Upper lobe of right lung (tissue), 1 donor: ENCODE results near the gene OR2G3. TPM values are rescaled to one million over a fixed set of nuclear protein-coding genes. Genes with fewer than 3 reads are reported as not detected.

ENCODE experiments used
- ATAC-seq: fragments of 200-7000 bp; cut with Tn5 transposase; one replicate; pipeline ENCODE4 v1.9.1; 2020; ENCODE audit warnings: mild to moderate bottlenecking, moderate library complexity
- DNase-seq: peaks from one replicate; pipeline ENCODE4 v3.0.0-alpha.2; 2020
- H3K27ac ChIP-seq: fragments of 200-600 bp; one replicate; pipeline ENCODE4 v1.8.0; 2022
- H3K27me3 ChIP-seq: fragments of 200-600 bp; one replicate; pipeline ENCODE4 v1.8.0; 2022; ENCODE audit warnings: mild to moderate bottlenecking
- H3K36me3 ChIP-seq: fragments of 200-600 bp; one replicate; pipeline ENCODE4 v1.8.0; 2022
- H3K4me1 ChIP-seq: fragments of 200-600 bp; one replicate; pipeline ENCODE4 v1.8.0; 2022
- H3K4me3 ChIP-seq: fragments of 200-600 bp; one replicate; pipeline ENCODE4 v1.8.0; 2022; ENCODE audit warnings: mild to moderate bottlenecking
- H3K9me3 ChIP-seq: fragments of 200-600 bp; one replicate; pipeline ENCODE4 v1.8.0; 2022
- intact Hi-C: fragments of 100-400 bp; cut with DNase I; formaldehyde crosslinking; loops from one replicate; pipeline ENCODE4 v1.11.0; 2022
- long read RNA-seq: library from polyadenylated mRNA; unstranded; transcript quantifications from one replicate; pipeline ENCODE4 v2.0.0, GENCODE V29; 2021
- total RNA-seq: library from RNA; stranded (reverse); fragmentation: NEBNext Ultra II Directional; extraction: Animal tissue kit (Norgen Biotek cat#: 25700); gene quantifications from one replicate; pipeline ENCODE4 v1.2.1, GENCODE V29; 2021
- TF ChIP-seq, protein P1 (sequence below): fragments of 200-600 bp; IDR thresholded peaks from one replicate; pipeline ENCODE4 v1.8.0; 2022; ENCODE audit warnings: antibody characterized with exemption
- donor health status: DM: no; HTN: yes; CAD: no; lungs with severe emphysema.

The OR2G3 gene
- total RNA-seq = not detected
- long read RNA-seq = 0 reads

DNA sequence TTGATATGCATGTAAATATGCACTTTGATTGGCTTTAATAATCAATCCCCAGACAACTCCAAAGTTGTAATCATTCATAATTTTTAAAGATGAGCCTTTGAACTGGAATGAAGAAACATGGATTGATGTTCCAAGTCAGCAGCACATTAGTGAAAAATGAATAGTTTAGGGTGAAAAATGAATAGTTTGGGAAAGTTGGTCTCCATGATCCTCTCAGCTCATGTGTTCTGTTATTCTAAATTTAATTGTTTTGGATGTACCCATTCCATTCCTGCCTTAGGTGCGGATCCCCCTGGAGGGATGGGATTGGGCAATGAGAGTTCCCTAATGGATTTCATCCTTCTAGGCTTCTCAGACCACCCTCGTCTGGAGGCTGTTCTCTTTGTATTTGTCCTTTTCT lies at the start of gene OR2G3:
TSS of gene OR2G3 (plus strand) at position 301 of the 400 bp plus-strand sequence. CDS start at position 301, 0 bp downstream.
- H3K4me3 ChIP-seq = no peak within 1 kb of the TSS
- intact Hi-C loops = no loop called here
- no peak for DNase-seq
- H3K9me3 ChIP-seq = no peaks in the 10 kb centered on the region
- no peak for ATAC-seq
- TF ChIP-seq, protein P1, sequence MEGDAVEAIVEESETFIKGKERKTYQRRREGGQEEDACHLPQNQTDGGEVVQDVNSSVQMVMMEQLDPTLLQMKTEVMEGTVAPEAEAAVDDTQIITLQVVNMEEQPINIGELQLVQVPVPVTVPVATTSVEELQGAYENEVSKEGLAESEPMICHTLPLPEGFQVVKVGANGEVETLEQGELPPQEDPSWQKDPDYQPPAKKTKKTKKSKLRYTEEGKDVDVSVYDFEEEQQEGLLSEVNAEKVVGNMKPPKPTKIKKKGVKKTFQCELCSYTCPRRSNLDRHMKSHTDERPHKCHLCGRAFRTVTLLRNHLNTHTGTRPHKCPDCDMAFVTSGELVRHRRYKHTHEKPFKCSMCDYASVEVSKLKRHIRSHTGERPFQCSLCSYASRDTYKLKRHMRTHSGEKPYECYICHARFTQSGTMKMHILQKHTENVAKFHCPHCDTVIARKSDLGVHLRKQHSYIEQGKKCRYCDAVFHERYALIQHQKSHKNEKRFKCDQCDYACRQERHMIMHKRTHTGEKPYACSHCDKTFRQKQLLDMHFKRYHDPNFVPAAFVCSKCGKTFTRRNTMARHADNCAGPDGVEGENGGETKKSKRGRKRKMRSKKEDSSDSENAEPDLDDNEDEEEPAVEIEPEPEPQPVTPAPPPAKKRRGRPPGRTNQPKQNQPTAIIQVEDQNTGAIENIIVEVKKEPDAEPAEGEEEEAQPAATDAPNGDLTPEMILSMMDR = no peak
- no peak within 1 kb of the TSS for H3K27ac ChIP-seq
- H3K27me3 ChIP-seq = no peaks in the 10 kb centered on the region
- no peaks in the 10 kb centered on the region for H3K36me3 ChIP-seq
- no peaks in the 10 kb centered on the region for H3K4me1 ChIP-seq

DNA sequence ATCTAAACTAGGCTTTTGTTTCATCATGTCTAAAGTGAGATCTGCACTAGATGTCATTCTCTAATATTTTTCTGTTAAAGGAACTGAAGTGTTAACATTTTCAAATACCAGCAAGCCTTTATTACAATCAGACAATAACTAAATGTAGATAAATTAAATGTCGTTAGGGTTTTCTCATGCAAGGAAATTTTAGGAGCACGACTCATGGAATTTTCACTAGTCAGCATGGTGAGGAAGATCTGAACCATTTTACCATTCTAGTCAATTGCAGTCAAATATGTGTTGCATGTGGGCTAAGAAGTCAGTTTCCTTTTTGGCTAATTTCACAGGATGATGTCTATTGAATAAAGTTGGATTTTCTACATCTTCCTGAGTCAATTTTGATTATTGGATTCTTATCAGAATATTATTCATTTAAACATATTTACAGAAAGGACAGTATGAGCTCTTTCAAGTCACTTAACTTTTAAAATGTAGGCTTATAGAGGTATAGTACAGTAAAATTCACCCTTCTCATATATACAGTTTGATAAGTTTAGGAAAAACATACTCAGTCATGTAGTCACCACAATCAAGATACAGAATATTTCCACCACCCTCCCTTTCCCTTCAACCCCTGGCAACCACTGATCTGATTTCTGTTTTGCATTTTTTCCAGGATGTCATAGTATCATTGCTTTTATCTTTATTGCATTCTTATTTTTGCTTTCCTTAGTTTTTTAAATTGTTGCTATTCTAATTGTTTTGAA lies 47.3 kb upstream of the OR2G3 start:
- DNase-seq = no peak
- no peaks in the 10 kb centered on the region for H3K36me3 ChIP-seq
- intact Hi-C loops = no loop called here
- no peak overlapping the region for H3K27ac ChIP-seq
- no peaks in the 10 kb centered on the region for H3K9me3 ChIP-seq
- H3K27me3 ChIP-seq = no peaks in the 10 kb centered on the region
- ATAC-seq = no peak
- no peak overlapping the region for H3K4me3 ChIP-seq
- TF ChIP-seq, protein P1 = no peak
- H3K4me1 ChIP-seq = no peaks in the 10 kb centered on the region

DNA sequence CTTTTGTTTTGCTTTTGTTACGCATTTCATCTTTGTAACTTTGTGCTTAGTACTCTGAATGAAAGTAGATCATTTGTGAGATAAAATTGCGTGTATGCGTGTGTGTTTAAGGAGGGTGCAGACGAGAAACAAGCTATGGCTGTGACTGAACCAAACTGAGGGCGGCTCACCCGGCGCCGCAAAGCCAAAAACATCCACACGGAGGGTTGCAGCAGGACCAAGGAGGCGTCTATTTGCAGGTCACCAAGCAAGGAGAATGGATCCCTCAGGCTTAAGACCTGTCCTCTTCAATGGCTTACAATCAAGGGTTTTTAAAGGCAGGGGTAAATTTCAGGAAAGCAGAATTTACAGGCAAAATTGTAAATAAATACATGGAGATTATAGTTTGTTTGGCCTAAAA lies 43.7 kb upstream of the OR2G3 start:
- H3K4me3 ChIP-seq = no peak overlapping the region
- intact Hi-C loops = no loop called here
- no peak overlapping the region for H3K27ac ChIP-seq
- TF ChIP-seq, protein P1 = no peak
- H3K27me3 ChIP-seq = no peaks in the 10 kb centered on the region
- no peak for ATAC-seq
- no peaks in the 10 kb centered on the region for H3K4me1 ChIP-seq
- no peaks in the 10 kb centered on the region for H3K36me3 ChIP-seq
- no peaks in the 10 kb centered on the region for H3K9me3 ChIP-seq
- DNase-seq = no peak

DNA sequence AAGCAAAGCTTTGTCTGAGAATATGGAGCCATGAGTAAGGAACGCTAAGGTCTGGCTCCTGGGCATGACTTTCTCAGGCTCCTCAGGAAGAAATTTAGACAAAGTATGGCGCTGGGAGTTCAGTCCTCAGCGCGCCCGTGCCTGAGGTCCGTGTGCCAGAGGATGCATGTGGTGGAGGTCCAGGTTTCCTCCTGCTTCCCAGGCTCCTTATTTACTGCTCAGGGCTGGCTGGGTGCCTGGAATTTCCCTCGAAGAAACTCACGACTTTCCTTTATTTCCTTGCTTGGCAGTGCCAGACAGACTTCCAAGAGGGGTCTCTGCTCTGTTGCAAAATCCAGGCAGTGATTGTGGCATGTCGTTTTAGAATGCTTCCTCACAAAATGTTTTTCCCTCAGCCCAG lies 43.2 kb upstream of the OR2G3 start:
- Histone ChIP-seq H3K27ac (no peak overlapping the region), H3K4me3 (no peak overlapping the region), H3K9me3 (no peaks in the 10 kb centered on the region), H3K27me3 (no peaks in the 10 kb centered on the region), H3K36me3 (no peaks in the 10 kb centered on the region), H3K4me1 (no peaks in the 10 kb centered on the region)
- no peak for DNase-seq
- ATAC-seq = no peak
- intact Hi-C loops = no loop called here
- TF ChIP-seq, protein P1 = no peak

DNA sequence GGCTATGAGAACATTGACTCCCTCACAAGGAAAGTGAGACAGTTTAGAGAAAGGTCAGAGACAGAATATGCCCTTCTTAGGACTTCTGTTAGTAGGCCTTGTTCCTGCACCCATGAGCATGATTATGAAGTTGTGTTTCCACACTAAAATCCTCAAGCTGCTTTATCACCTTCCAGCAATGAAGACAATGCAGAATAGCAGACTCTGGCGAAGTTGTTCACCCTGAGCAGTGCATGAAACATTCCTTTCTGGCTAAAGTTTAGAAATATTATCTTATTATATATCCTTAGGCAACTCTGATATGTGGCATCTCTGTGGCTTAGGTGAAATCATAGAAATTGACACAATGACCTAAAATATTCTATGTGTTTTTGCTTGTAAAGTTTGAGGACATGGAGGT lies 31.1 kb upstream of the OR2G3 start:
- Histone ChIP-seq H3K36me3 (no peaks in the 10 kb centered on the region), H3K4me3 (no peak overlapping the region), H3K9me3 (no peaks in the 10 kb centered on the region), H3K4me1 (no peaks in the 10 kb centered on the region), H3K27ac (no peak overlapping the region), H3K27me3 (no peaks in the 10 kb centered on the region)
- TF ChIP-seq, protein P1 = no peak
- no peak for DNase-seq
- no peak for ATAC-seq
- intact Hi-C loops = no loop called here
